Stimulated activated CD8-positive, alpha-beta memory T cell treated with anti-CD3 and anti-CD28 coated beads, Interleukin-15, amount 100 ng/mL, for 4 hours (primary cell): Measurements from ENCODE around the gene MVD.

ENCODE experiments used
- DNase-seq, 2 donors: peaks; one replicate each; pipeline ENCODE4 v3.0.0-alpha.2; 2020; ENCODE audit warnings: low read depth in 2 of 2

Gene MVD

GRCh38 chr16:88608076-88608475 is 54.8 kb downstream of the MVD start:
- no peak for DNase-seq

GRCh38 chr16:88606148-88606757 is 56.6 kb downstream of the MVD start:
- no peak for DNase-seq

- DNase-seq = no peak
Observed at GRCh38 chr16:88605186-88606147, 57.4 kb downstream of the MVD start.

- no peak for DNase-seq
Observed at GRCh38 chr16:88602091-88602490, 60.8 kb downstream of the MVD start.
